GM12873 (cell line): ENCODE data around the gene KHDRBS1.

ENCODE experiments used
- TF ChIP-seq, protein P1 (sequence below): IDR thresholded peaks from 2 replicates; pipeline ENCODE4 v1.5.1; 2012; ENCODE audit warnings: low read depth, mild to moderate bottlenecking, moderate library complexity, low read length, control low read depth; ENCODE audit not compliant: insufficient read depth; ENCODE audit errors: missing control alignments

Gene KHDRBS1

DNA sequence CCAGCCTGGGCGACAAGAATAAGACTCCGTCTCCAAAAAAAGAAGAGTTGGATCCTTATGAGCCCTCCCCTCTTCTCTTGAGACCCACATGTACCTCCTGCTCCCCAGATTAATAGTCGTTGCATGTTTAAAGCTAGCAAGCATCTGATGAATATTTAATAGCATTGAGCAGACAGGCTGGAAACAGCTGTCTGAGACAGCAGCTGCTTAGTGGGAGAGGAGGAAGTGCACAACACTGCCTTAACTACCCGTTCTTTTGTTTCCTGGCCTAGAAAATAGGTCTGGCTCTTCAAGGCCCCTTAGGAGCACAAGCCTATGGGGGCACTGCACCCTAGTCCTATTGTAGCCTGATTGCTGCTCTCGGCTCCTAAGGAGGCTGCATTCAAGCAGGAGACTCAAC lies 41.7 kb downstream of the KHDRBS1 start:
- TF ChIP-seq, protein P1, sequence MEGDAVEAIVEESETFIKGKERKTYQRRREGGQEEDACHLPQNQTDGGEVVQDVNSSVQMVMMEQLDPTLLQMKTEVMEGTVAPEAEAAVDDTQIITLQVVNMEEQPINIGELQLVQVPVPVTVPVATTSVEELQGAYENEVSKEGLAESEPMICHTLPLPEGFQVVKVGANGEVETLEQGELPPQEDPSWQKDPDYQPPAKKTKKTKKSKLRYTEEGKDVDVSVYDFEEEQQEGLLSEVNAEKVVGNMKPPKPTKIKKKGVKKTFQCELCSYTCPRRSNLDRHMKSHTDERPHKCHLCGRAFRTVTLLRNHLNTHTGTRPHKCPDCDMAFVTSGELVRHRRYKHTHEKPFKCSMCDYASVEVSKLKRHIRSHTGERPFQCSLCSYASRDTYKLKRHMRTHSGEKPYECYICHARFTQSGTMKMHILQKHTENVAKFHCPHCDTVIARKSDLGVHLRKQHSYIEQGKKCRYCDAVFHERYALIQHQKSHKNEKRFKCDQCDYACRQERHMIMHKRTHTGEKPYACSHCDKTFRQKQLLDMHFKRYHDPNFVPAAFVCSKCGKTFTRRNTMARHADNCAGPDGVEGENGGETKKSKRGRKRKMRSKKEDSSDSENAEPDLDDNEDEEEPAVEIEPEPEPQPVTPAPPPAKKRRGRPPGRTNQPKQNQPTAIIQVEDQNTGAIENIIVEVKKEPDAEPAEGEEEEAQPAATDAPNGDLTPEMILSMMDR, result no peak

- TF ChIP-seq, protein P1, result no peak
These were observed 42.9 kb downstream of the KHDRBS1 start for GRCh38 chr1:32056598-32056997.

GRCh38 chr1:32060914-32061313 lies 47.2 kb downstream of the KHDRBS1 start:
- TF ChIP-seq, protein P1, result no peak

DNA sequence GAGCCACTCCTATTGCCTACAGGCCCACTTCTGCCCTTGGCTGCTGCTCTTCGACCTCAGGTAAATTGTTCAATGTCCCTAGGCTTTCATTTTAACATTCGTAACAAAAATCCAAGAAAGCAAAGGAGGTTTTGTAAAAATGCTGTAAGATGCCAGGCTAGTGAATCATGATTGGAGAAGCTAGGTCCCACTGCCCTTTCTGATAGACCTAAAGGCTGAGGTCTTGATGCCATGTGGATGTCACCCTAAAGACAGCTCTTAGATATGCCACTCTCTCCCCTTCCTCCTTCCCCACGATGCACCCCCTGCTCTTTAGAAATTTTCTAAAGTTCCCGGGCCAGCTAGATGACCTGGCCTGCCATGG lies 49.2 kb downstream of the KHDRBS1 start:
- TF ChIP-seq, protein P1, result no peak

- TF ChIP-seq, protein P1, result peak; percentile 60
These were observed 49.6 kb downstream of the KHDRBS1 start for GRCh38 chr1:32063261-32063681.

DNA sequence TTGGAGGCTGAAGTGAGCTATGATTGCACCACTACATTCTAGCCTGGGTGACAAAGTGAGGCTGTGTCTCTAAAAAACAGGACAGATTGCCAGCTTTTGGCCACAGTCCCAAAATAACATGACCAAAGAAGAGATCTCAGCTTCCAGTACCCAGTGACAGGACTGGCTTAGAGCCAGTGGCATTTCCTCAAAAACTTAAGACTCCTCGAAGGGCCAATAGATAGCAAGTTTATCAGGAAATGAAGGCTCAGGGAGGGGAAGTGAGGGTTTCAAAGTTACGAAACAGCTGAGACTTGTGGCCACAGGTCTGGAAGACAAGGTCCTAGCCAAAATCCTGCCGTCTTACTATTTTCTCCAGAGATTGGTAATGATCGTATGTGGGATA lies 52.8 kb downstream of the KHDRBS1 start:
- TF ChIP-seq, protein P1, result no peak

DNA sequence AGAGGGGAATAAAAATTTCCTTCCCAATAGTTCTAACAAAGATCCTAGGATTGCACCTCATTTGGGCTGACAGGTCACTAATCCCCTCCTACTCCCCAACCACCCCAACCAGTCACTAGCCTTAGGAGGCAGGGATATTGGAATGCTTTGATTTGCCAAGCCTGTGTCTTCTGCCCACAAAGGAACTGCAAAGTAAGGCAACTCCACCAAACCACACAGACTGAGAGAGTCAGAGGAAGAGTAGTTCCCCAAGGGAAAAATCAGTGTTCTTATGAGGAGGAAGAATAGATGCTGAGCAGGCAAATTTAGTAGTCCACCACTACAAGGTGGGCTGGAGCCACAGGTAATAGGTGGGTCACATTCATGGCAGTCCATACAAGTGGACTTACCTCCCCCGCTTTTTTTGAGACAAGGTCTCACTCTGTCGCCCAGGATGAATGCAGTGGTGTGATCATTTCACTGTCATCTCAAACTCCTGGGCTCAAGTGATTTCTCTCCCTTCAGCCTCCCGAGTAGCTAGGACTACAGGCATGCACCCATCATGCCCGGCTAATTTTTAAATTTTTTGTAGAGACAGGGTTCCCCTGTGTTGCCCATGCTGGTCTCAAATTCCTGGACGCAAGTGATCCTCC lies 55.4 kb downstream of the KHDRBS1 start:
- TF ChIP-seq, protein P1, result no peak
